ENCODE measurements around the gene DRC1. TPM values are rescaled to one million over a fixed set of nuclear protein-coding genes. Genes with fewer than 3 reads are reported as not detected.

The DRC1 gene
- total RNA-seq, 1 donor from 2014 or later: not detected

DNA sequence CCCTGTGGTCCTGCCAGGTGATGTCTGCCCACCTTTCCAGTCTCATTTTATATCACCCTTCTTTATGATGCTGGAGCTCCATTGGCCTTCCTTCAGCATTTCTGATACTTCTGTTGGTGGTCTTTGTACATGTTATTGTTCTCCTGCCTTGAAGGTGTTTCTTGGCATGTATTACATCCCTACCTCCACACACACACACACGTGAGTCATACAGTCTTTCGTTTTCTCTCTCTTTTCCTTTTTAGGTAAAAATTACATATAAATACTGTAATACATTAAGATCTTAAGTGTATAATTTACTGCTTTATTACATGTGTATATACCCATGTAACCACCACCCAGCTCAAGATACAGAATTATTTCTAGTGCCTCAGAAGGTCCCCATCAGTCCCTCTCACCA is 44.9 kb upstream of the DRC1 start:
- DNase-seq (ENCODE audit: extremely low spot score, unreplicated experiment): no peak
- no peaks in the 10 kb centered on the region for H3K9me3 Mint-ChIP-seq (ENCODE audit: unreplicated experiment)
- no peaks in the 10 kb centered on the region for H3K36me3 Mint-ChIP-seq (ENCODE audit: unreplicated experiment)
- H3K4me3 Mint-ChIP-seq (ENCODE audit: unreplicated experiment): no peak overlapping the region
- peaks cover 23% of the 10 kb centered on the region for H3K4me1 Mint-ChIP-seq (ENCODE audit: unreplicated experiment)
- H3K27me3 Mint-ChIP-seq (ENCODE audit: unreplicated experiment): no peaks in the 10 kb centered on the region
- TF ChIP-seq, protein P1, sequence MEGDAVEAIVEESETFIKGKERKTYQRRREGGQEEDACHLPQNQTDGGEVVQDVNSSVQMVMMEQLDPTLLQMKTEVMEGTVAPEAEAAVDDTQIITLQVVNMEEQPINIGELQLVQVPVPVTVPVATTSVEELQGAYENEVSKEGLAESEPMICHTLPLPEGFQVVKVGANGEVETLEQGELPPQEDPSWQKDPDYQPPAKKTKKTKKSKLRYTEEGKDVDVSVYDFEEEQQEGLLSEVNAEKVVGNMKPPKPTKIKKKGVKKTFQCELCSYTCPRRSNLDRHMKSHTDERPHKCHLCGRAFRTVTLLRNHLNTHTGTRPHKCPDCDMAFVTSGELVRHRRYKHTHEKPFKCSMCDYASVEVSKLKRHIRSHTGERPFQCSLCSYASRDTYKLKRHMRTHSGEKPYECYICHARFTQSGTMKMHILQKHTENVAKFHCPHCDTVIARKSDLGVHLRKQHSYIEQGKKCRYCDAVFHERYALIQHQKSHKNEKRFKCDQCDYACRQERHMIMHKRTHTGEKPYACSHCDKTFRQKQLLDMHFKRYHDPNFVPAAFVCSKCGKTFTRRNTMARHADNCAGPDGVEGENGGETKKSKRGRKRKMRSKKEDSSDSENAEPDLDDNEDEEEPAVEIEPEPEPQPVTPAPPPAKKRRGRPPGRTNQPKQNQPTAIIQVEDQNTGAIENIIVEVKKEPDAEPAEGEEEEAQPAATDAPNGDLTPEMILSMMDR (IDR thresholded peaks at IDR 0.05): no peak
- H3K27ac Mint-ChIP-seq (ENCODE audit: unreplicated experiment): no peak overlapping the region

DNA sequence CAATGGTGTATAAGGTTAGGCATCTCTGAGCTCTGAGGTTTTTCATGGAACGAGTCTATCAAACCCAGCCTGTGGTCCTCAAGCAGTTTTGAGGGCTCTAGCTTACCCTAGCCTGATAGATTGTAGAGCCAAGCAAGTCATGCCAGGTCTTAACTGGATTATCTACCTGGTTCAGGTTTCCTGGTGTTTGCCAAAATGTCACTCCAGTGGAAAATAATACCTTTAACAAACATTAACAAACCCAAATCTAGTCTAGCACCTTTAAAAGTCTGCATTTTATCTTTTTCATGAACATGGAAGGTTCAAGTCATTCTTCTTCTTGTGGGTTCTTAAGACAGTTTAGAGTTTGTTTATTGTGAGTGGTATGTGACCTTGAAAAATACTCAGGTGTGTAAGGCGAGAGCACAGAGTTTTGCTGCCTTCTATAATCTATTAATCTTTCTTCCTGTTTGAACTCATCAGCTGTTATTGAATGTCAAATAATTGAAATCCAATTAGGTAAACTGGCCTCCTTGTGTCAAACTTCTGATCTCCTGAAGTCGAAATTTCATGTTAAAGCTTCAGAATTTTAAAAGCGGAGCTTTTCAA is 41.7 kb upstream of the DRC1 start:
- H3K27ac Mint-ChIP-seq (ENCODE audit: unreplicated experiment): no peak overlapping the region
- TF ChIP-seq, protein P1 (IDR thresholded peaks at IDR 0.05): no peak
- H3K4me3 Mint-ChIP-seq (ENCODE audit: unreplicated experiment): no peak overlapping the region
- no peaks in the 10 kb centered on the region for H3K9me3 Mint-ChIP-seq (ENCODE audit: unreplicated experiment)
- peaks cover 19% of the 10 kb centered on the region for H3K4me1 Mint-ChIP-seq (ENCODE audit: unreplicated experiment)
- no peaks in the 10 kb centered on the region for H3K36me3 Mint-ChIP-seq (ENCODE audit: unreplicated experiment)
- H3K27me3 Mint-ChIP-seq (ENCODE audit: unreplicated experiment): no peaks in the 10 kb centered on the region
- no peak for DNase-seq (ENCODE audit: extremely low spot score, unreplicated experiment)

DNA sequence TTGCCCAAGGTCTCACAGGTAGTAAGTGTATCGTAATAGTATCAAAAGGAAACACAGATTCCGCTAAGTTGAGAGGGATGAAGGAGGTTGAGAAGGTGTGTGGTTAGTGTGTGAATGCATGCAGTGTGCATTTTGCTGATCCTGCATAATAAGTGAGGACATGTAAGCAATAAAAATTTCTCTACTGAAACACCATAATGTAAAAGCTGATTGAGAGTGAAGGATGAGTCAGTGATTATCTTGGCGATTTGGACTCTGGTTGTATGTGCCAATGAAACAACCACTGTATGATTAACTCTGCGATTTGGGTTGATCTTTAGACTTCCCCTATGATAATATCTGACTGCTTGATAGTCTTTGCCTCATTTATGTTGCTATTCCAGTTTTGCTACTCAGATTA is 38.4 kb upstream of the DRC1 start:
- no peak for DNase-seq (ENCODE audit: extremely low spot score, unreplicated experiment)
- Mint-ChIP-seq H3K27ac (ENCODE audit: unreplicated experiment) (no peak overlapping the region), H3K27me3 (ENCODE audit: unreplicated experiment) (no peaks in the 10 kb centered on the region), H3K36me3 (ENCODE audit: unreplicated experiment) (peaks cover 3% of the 10 kb centered on the region), H3K4me3 (ENCODE audit: unreplicated experiment) (no peak overlapping the region), H3K4me1 (ENCODE audit: unreplicated experiment) (peaks cover 2% of the 10 kb centered on the region), H3K9me3 (ENCODE audit: unreplicated experiment) (no peaks in the 10 kb centered on the region)
- TF ChIP-seq, protein P1 (IDR thresholded peaks at IDR 0.05): no peak

DNA sequence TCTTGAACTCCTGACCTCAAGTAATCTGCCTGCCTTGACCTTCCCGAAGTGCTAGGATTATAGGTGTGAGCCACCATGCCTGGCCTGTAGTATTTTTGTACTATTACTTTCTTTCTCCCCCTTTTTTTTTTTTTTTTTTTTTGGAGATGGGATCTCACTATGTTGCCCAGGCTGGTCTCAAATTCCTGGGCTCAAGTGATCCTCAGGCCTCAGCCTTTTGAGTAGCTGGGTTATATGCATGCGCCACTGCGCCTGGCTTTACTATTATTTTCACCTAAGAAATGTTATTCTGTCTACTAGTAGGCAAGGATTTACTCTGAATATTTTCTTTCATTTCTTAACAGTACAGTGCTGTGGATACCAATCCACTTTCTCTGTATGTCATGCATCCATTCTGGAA is 37.8 kb upstream of the DRC1 start:
- H3K9me3 Mint-ChIP-seq (ENCODE audit: unreplicated experiment): no peaks in the 10 kb centered on the region
- H3K27me3 Mint-ChIP-seq (ENCODE audit: unreplicated experiment): no peaks in the 10 kb centered on the region
- H3K4me3 Mint-ChIP-seq (ENCODE audit: unreplicated experiment): no peak overlapping the region
- H3K27ac Mint-ChIP-seq (ENCODE audit: unreplicated experiment): no peak overlapping the region
- H3K4me1 Mint-ChIP-seq (ENCODE audit: unreplicated experiment): peaks cover 2% of the 10 kb centered on the region
- H3K36me3 Mint-ChIP-seq (ENCODE audit: unreplicated experiment): peaks cover 3% of the 10 kb centered on the region
- no peak for DNase-seq (ENCODE audit: extremely low spot score, unreplicated experiment)
- TF ChIP-seq, protein P1 (IDR thresholded peaks at IDR 0.05): no peak

DNA sequence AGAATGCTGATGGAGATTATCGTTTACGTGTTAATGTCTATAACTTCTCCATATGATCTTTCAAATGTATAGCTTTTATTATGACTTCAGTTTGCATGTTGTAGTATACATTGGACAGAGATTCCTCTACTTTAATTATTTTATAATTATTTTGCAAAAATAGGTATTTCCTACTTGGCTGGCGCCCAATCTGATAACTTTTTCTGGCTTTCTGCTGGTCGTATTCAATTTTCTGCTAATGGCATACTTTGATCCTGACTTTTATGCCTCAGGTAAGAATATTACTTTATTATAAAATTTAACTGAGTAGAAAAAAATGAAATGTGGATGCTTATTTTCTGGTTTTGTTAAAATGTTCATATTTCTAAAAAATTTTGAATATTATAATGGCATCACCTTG is 37.1 kb upstream of the DRC1 start:
- Mint-ChIP-seq H3K36me3 (ENCODE audit: unreplicated experiment) (peaks cover 4% of the 10 kb centered on the region), H3K27me3 (ENCODE audit: unreplicated experiment) (no peaks in the 10 kb centered on the region), H3K27ac (ENCODE audit: unreplicated experiment) (no peak overlapping the region), H3K4me1 (ENCODE audit: unreplicated experiment) (peaks cover 2% of the 10 kb centered on the region), H3K9me3 (ENCODE audit: unreplicated experiment) (no peaks in the 10 kb centered on the region), H3K4me3 (ENCODE audit: unreplicated experiment) (no peak overlapping the region)
- DNase-seq (ENCODE audit: extremely low spot score, unreplicated experiment): no peak
- TF ChIP-seq, protein P1 (IDR thresholded peaks at IDR 0.05): no peak

Data from osteocyte (in vitro differentiated cells).